Osteocyte (in vitro differentiated cells): ENCODE measurements around the gene C10orf105. TPM values are rescaled to one million over a fixed set of nuclear protein-coding genes. Genes with fewer than 3 reads are reported as not detected.

Experiments
- DNase-seq: peaks from one replicate; pipeline ENCODE4 v3.0.0; 2021; ENCODE audit warnings: mixed read lengths; ENCODE audit not compliant: unreplicated experiment; ENCODE audit errors: extremely low spot score
- H3K27ac Mint-ChIP-seq: one replicate; pipeline ENCODE4 v1.8.0; 2021; ENCODE audit warnings: mild to moderate bottlenecking, mixed read lengths; ENCODE audit not compliant: unreplicated experiment
- H3K27me3 Mint-ChIP-seq: one replicate; pipeline ENCODE4 v1.8.0; 2021; ENCODE audit warnings: mixed read lengths; ENCODE audit not compliant: unreplicated experiment
- H3K36me3 Mint-ChIP-seq: one replicate; pipeline ENCODE4 v1.8.0; 2021; ENCODE audit warnings: mixed read lengths; ENCODE audit not compliant: unreplicated experiment
- H3K4me1 Mint-ChIP-seq: one replicate; pipeline ENCODE4 v1.8.0; 2021; ENCODE audit warnings: mixed read lengths; ENCODE audit not compliant: unreplicated experiment
- H3K4me3 Mint-ChIP-seq: one replicate; pipeline ENCODE4 v1.8.0; 2021; ENCODE audit warnings: mild to moderate bottlenecking, moderate library complexity, mixed read lengths; ENCODE audit not compliant: unreplicated experiment
- H3K9me3 Mint-ChIP-seq: one replicate; pipeline ENCODE4 v1.8.0; 2021; ENCODE audit warnings: mixed read lengths; ENCODE audit not compliant: unreplicated experiment
- CTCF ChIP-seq: fragments of 200-600 bp; sonication (generic); IDR thresholded peaks from 2 replicates; pipeline ENCODE4 v1.5.0; 2021; ENCODE audit warnings: antibody characterized with exemption, mild to moderate bottlenecking, moderate library complexity
- total RNA-seq: library from RNA; stranded (reverse); gene quantifications from 2 replicates; pipeline ENCODE4 v1.2.1, GENCODE V29; 2021

C10orf105 gene
- total RNA-seq, 1 donor from 2014 or later = not detected

- H3K27ac Mint-ChIP-seq = no peak overlapping the region
- TF ChIP-seq CTCF = no peak
- DNase-seq = no peak
- H3K27me3 Mint-ChIP-seq = peaks cover 21% of the 10 kb centered on the region
- H3K9me3 Mint-ChIP-seq = no peaks in the 10 kb centered on the region
- peaks cover 6% of the 10 kb centered on the region for H3K4me1 Mint-ChIP-seq
- H3K4me3 Mint-ChIP-seq = no peak overlapping the region
- no peaks in the 10 kb centered on the region for H3K36me3 Mint-ChIP-seq
Measured at GRCh38 chr10:71717056-71717455, 2.5 kb downstream of the C10orf105 start.

GRCh38 chr10:71716426-71716825 lies 3.2 kb downstream of the C10orf105 start:
- Mint-ChIP-seq H3K27ac (no peak overlapping the region), H3K4me3 (no peak overlapping the region), H3K36me3 (no peaks in the 10 kb centered on the region), H3K4me1 (peaks cover 6% of the 10 kb centered on the region), H3K9me3 (no peaks in the 10 kb centered on the region), H3K27me3 (peaks cover 16% of the 10 kb centered on the region)
- no peak for TF ChIP-seq CTCF
- DNase-seq = no peak

GRCh38 chr10:71715860-71716259 lies 3.7 kb downstream of the C10orf105 start:
- no peak for DNase-seq
- H3K27me3 Mint-ChIP-seq = peaks cover 10% of the 10 kb centered on the region
- H3K36me3 Mint-ChIP-seq = no peaks in the 10 kb centered on the region
- H3K9me3 Mint-ChIP-seq = no peaks in the 10 kb centered on the region
- H3K27ac Mint-ChIP-seq = no peak overlapping the region
- no peak for TF ChIP-seq CTCF
- peaks cover 6% of the 10 kb centered on the region for H3K4me1 Mint-ChIP-seq
- H3K4me3 Mint-ChIP-seq = no peak overlapping the region

DNA sequence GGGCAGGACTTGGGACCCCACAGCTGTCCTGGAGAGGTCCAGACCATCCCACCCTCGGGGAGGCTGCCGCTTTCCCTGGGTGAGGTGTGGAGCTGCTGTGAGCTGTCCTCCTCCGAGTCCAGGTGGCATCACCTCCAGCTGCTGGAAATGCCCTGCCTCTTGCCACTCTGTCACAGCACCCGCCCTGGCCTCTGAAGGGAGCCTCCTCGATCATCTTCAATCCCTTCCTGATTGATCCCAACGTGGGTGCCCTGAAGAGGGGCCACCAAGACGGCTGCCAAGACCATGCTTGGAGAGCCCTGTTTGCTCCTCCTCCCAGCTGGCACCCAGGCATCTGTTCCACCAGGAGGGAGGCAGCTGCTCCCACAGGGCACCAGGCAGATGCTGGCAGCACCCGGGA lies 4.6 kb downstream of the C10orf105 start:
- H3K9me3 Mint-ChIP-seq = no peaks in the 10 kb centered on the region
- H3K27ac Mint-ChIP-seq = no peak overlapping the region
- H3K4me1 Mint-ChIP-seq = peaks cover 6% of the 10 kb centered on the region
- no peak overlapping the region for H3K4me3 Mint-ChIP-seq
- TF ChIP-seq CTCF = no peak
- no peak for DNase-seq
- H3K27me3 Mint-ChIP-seq = peaks cover 10% of the 10 kb centered on the region
- H3K36me3 Mint-ChIP-seq = no peaks in the 10 kb centered on the region

DNA sequence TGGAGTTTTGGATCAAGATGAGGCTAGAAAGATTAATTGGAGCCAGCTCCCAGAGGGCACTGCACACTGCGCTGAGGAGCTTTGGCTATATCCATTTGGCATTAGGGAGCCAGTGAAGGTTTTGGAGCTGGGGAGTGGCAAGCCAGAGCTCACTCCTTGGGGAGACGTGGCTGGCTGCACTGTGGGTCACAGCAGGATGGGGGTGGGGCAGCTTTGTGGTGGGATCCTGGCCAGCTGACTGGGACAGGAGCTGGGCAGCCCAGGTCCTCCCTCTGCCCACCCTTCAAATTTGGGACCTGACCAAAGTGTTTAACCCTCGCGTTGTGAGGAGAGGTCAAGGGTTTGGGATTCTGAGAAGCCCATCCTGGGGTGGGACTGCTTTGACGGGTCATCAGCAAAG lies 5.0 kb downstream of the C10orf105 start:
- Mint-ChIP-seq H3K27me3 (peaks cover 14% of the 10 kb centered on the region), H3K9me3 (no peaks in the 10 kb centered on the region), H3K4me1 (peaks cover 6% of the 10 kb centered on the region), H3K27ac (no peak overlapping the region), H3K4me3 (no peak overlapping the region), H3K36me3 (no peaks in the 10 kb centered on the region)
- DNase-seq = no peak
- no peak for TF ChIP-seq CTCF
